GM21825 (cell line): ENCODE data around the gene EFS.

Experiments used
- ATAC-seq: cut with Tn5 transposase; IDR thresholded peaks from one replicate; pipeline ENCODE4 v1.9.1; 2021; ENCODE audit warnings: mild to moderate bottlenecking, moderate library complexity; ENCODE audit not compliant: unreplicated experiment

Gene EFS

DNA sequence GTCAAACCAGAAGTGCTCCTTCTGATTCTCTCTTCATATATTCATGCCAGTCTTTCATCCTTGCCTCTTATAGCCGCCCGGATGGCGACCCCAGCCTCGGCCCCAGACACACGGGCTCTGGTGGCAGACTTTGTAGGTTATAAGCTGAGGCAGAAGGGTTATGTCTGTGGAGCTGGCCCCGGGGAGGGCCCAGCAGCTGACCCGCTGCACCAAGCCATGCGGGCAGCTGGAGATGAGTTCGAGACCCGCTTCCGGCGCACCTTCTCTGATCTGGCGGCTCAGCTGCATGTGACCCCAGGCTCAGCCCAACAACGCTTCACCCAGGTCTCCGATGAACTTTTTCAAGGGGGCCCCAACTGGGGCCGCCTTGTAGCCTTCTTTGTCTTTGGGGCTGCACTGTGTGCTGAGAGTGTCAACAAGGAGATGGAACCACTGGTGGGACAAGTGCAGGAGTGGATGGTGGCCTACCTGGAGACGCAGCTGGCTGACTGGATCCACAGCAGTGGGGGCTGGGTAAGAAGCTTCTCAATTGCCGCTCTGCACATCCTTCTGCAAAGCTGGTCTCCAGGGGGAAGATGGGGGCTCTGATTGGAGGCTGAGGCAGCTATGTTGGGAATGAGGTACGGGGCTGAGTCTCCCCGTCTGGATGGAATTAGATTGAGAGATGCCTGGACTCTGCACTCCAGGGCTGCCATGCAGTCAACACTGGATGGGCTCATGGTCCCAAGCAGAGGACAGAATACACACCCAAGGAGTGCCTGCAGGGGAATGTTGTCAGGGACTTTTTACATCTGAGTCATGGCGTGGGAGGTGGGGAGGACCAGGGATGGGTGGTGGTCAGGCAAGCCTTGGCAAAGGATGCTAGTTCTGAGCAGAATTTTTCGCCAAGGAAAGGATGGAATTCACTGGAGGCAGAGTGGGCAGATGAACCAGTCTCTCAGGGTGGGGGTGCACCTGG is 57.0 kb downstream of the EFS start:
- no peak for ATAC-seq

DNA sequence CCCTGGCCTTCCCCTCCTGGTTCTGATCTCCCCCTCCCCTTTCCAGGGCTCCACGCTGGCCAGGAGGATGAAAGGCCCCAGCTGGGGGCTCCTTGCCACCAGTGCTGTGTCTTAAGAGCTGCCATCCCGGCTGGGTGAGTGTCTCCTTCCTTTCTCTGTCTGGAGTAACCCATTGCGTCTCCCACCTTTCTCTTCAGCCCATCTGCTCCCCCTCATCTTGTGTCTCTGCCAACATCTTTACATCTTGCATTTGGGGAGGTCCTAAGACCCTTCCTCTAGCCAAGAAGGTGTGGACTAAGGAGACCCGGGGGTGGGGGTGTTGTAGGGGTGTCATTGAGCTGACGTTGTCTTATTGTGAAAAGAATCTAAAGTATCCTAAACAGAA is 57.8 kb downstream of the EFS start:
- ATAC-seq, result no peak

DNA sequence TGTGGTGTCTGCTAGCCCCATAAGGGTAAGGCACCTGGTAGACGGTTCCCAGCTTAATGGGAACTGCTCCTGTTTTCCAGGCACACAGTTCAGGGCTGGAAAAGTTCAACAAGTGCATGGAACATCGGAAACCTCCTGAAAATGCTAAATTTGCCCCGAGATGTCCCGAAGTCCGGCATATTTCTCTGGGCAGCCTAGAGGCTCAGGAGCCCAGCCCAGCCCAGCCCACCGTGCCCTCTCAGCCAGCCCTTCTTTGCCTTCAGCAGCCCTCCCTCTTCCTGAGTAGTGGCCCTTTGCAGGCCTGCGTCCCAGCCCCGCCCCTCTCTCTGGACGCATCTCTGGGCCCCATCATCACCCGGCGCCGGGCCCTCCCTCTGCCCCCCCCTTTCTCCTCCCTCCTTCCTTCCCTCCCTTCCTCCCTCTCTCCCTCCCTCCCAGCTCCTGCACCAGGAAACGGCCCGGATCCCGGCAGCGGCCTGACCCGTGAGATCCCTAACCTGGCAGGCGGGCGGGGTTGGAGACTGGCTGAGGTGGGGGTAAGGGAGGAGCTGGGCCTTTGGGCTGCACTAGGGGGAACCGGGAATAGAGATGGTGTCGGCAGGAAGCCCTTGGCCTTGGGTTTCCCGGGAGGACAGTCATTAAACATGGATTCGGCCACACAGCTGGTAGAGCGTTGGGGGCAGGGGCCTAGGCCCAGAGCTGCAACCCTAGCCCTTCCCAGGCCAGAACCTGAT is 58.4 kb downstream of the EFS start, which contains the start of gene BCL2L2:
BCL2L2 (plus strand) TSS at position 422 of the 734 bp plus-strand sequence. CDS start 935 bp downstream, outside the sequence.
- no peak for ATAC-seq
